Activated CD4-positive, alpha-beta memory T cell treated with anti-CD3 and anti-CD28 coated beads for 36 hours (primary cell): ENCODE data around the gene RFC3. TPM values are rescaled to one million over a fixed set of nuclear protein-coding genes. Genes with fewer than 3 reads are reported as not detected.

Experiments used
- CTCF ChIA-PET: fragments of 350-600 bp; sonication (Branson Sonifier 250); formaldehyde crosslinking; loops from one replicate; lab custom pipeline; 2021; ENCODE audit warnings: antibody characterized with exemption, inconsistent platforms; lab: Charles Lee
- POLR2A ChIA-PET: fragments of 350-600 bp; sonication (Branson Sonifier 250); formaldehyde crosslinking; loops from one replicate; lab custom pipeline; 2021; ENCODE audit warnings: antibody characterized with exemption; lab: Charles Lee
- DNase-seq: peaks from one replicate; pipeline ENCODE4 v3.0.0-alpha.2; 2020
- H3K27ac Mint-ChIP-seq: one replicate; pipeline ENCODE4 v1.8.0; 2021; ENCODE audit warnings: mixed read lengths
- H3K27me3 Mint-ChIP-seq: one replicate; pipeline ENCODE4 v1.8.0; 2021; ENCODE audit warnings: mixed read lengths
- H3K36me3 Mint-ChIP-seq: one replicate; pipeline ENCODE4 v1.8.0; 2021; ENCODE audit warnings: mixed read lengths
- H3K4me1 Mint-ChIP-seq: one replicate; pipeline ENCODE4 v1.8.0; 2021; ENCODE audit warnings: low read depth, mixed read lengths
- H3K4me3 Mint-ChIP-seq: one replicate; pipeline ENCODE4 v1.8.0; 2021; ENCODE audit warnings: mild to moderate bottlenecking, mixed read lengths
- H3K9me3 Mint-ChIP-seq: one replicate; pipeline ENCODE4 v1.8.0; 2021; ENCODE audit warnings: mixed read lengths
- intact Hi-C: fragments of 100-400 bp; cut with micrococcal nuclease; formaldehyde crosslinking; loops from one replicate; pipeline ENCODE4 v1.15.1; 2023
- total RNA-seq, 2 experiments: library from RNA; stranded (reverse); gene quantifications; one replicate each; pipeline ENCODE4 v1.2.3, GENCODE V29; 2021

Gene RFC3
- total RNA-seq, 2 experiments from 2014 or later = 52.4 to 53.9 TPM

DNA sequence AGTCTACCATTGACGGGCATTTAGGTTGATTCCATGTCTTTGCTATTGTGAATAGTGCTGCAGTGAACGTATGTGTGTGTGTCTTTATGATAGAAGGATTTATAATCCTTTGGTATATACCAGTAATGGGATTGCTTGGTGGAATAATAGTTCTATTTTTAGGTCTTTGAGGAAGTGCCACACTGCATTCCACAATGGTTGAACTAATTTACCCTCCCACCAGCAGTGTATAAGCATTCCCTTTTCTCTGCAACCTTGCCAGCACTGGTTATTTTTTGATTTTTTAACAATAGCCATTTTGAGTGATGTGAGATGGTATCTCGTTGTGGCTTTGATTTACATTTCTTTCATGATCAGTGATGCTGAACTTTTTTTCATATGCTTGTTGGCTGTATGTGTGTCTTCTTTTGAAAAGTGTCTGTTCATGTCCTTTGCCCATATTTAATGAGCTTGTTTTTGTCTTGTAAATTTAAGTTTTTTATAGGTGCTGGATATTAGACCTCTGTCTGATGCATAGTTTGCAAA, 37.5 kb downstream of the RFC3 start:
- CTCF ChIA-PET = no interaction called here

DNA sequence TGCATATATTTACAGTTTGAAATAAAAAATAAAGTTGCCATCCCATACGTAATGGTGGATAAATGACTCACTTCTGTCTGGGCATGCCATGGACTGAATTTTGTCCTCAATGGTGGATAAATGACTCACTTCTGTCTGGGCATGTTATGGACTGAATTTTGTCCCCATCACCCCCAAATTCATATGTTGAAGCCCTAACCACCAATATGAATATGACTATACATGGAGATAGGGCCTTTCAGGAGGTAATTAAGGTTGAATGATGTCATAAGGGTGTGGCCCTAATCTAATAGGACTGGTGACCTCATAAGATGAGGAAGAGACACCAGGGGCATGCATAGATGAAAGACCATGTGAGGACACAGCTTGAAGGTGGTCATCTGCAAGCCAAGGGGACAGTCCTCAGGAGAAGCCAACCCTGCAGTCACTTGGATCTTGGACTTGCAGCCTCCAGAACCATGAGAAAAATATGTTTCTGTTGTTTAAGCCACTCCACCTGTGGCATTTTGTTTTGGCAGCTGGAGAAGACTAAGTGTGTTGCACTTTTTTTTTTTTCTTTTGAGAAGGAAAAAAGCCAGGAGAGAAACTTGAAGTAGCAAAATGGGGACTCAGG, 41.8 kb downstream of the RFC3 start:
- H3K27ac Mint-ChIP-seq = no peak overlapping the region
- H3K36me3 Mint-ChIP-seq = peaks cover 13% of the 10 kb centered on the region
- intact Hi-C loops = no loop called here
- H3K4me3 Mint-ChIP-seq = no peak overlapping the region
- no peaks in the 10 kb centered on the region for H3K9me3 Mint-ChIP-seq
- DNase-seq = no peak
- CTCF ChIA-PET = no interaction called here
- no peaks in the 10 kb centered on the region for H3K4me1 Mint-ChIP-seq
- POLR2A ChIA-PET = no interaction called here
- no peaks in the 10 kb centered on the region for H3K27me3 Mint-ChIP-seq

More for the DNA sequence above, 37.5 kb downstream of the RFC3 start:
- intact Hi-C loops = no loop called here
- POLR2A ChIA-PET = no interaction called here
- peaks cover 17% of the 10 kb centered on the region for H3K36me3 Mint-ChIP-seq
- no peak overlapping the region for H3K27ac Mint-ChIP-seq
- H3K9me3 Mint-ChIP-seq = no peaks in the 10 kb centered on the region
- no peaks in the 10 kb centered on the region for H3K4me1 Mint-ChIP-seq
- H3K27me3 Mint-ChIP-seq = no peaks in the 10 kb centered on the region
- DNase-seq = no peak
- no peak overlapping the region for H3K4me3 Mint-ChIP-seq

DNA sequence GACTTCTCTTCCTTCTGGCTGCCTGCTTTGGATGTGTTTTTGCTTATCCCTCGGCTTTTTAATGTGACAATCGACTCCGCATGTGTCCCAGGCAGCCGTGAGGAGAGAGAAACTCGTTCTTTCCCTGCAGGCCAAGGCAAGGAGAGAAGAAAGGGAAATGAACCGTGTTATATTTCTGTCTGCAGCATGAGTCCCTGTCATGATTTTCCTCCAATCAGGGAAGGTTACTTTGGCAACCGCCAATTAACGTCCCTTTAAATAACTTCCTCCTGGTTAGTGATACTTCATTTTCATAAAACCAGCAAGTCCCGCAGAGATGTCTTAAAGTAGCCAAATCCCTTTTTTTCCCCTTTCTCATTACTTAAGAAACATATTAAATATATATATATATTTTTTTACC, 42.6 kb downstream of the RFC3 start:
- Mint-ChIP-seq H3K9me3 (no peaks in the 10 kb centered on the region), H3K27me3 (no peaks in the 10 kb centered on the region), H3K4me1 (no peaks in the 10 kb centered on the region), H3K27ac (no peak overlapping the region), H3K4me3 (no peak overlapping the region), H3K36me3 (peaks cover 10% of the 10 kb centered on the region)
- ChIA-PET POLR2A (no interaction called here), CTCF (no interaction called here)
- intact Hi-C loops = no loop called here
- DNase-seq = no peak

DNA sequence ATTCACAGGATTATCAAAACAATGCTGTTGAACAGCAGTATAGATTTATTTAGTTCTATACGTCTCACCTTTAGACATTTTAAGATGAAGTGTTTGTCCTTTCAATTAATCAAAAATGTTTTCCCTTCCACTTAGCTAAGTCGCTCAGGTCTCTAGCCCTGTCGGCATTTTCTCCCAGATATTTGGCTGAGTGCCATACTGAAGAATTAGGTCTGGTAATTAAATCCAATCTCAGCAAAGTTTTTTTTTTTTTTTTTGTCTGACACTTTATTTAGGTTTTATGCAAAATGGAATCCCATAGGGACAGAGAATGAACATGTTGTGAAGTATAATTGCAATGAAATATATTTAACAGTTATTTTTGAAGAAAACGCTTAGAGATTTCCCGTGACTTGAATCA, 44.1 kb downstream of the RFC3 start:
- Mint-ChIP-seq H3K4me3 (no peak overlapping the region), H3K4me1 (no peaks in the 10 kb centered on the region), H3K36me3 (peaks cover 2% of the 10 kb centered on the region), H3K27me3 (no peaks in the 10 kb centered on the region), H3K9me3 (no peaks in the 10 kb centered on the region), H3K27ac (no peak overlapping the region)
- intact Hi-C loops = no loop called here
- POLR2A ChIA-PET = no interaction called here
- CTCF ChIA-PET = no interaction called here
- DNase-seq = no peak

DNA sequence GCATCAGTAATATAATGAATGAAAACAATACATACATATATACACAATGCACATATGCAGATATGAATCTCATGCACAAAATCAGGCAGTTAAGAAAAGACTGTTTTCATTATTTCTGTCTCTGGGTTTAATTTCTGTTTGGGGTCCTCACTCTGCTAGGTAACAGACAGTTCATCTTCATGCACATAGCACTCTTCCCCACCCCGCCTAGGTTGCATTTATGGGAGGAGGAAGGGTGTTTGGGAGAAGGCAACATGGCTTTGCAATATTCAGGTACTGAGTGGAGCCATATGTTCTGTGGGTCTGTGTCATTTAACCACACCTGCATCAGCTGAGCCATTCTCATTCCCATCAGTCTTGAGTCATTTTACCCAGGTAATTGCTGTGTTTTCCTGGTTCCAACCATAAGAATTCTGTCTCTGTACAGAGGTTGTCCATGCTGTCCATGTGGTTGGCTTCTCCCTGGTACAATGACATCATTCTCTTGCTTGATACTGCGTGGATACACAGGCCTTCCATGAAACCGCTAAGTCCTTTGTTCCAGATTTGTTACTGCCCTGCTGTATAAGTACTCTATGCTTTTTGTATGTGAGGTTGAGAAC, 45.3 kb downstream of the RFC3 start:
- no peak overlapping the region for H3K27ac Mint-ChIP-seq
- no peaks in the 10 kb centered on the region for H3K9me3 Mint-ChIP-seq
- H3K27me3 Mint-ChIP-seq = no peaks in the 10 kb centered on the region
- peaks cover 9% of the 10 kb centered on the region for H3K36me3 Mint-ChIP-seq
- H3K4me1 Mint-ChIP-seq = no peaks in the 10 kb centered on the region
- DNase-seq = no peak
- ChIA-PET CTCF (no interaction called here), POLR2A (no interaction called here)
- intact Hi-C loops = no loop called here
- H3K4me3 Mint-ChIP-seq = no peak overlapping the region

DNA sequence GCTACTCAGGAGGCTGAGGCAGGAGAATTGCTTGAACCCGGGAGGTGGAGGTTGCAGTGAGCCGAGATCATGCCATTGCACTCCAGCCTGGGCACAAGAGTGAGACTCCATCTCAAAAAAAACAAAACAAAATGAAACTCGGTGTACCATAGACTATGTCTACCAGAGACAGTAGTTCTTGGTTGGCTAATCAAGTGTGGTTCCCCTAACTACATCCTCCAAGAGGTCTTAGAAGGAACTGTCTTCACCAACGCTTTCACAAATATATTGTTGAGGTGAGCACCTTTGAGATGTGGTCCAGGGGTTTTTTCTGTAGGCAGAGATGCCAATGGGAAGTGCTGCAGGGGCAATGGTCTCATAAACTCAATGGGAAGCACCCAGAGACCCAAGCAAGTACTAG, 48.0 kb downstream of the RFC3 start:
- Mint-ChIP-seq H3K36me3 (peaks cover 9% of the 10 kb centered on the region), H3K27ac (no peak overlapping the region), H3K27me3 (no peaks in the 10 kb centered on the region), H3K9me3 (no peaks in the 10 kb centered on the region), H3K4me3 (no peak overlapping the region), H3K4me1 (no peaks in the 10 kb centered on the region)
- intact Hi-C loops = no loop called here
- ChIA-PET CTCF (no interaction called here), POLR2A (no interaction called here)
- DNase-seq = no peak

DNA sequence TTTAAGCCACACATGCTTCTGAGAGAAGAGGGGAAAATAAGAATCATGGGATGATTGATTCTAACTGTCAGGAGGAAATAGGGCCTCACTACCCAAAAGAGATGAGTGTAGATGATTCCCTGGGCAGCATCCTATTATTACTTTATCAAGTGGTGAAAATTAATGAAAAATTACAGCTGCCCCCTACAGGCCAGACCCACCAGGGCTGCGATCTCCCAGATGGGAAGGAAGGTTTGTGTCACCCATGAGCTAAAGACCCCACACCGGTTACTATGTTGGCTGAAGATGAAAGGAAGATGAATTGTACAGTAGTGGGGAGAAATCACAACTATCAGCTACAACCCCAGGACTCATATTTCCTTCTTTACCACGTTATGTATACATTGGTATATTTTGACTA, 49.5 kb downstream of the RFC3 start:
- POLR2A ChIA-PET = no interaction called here

DNA sequence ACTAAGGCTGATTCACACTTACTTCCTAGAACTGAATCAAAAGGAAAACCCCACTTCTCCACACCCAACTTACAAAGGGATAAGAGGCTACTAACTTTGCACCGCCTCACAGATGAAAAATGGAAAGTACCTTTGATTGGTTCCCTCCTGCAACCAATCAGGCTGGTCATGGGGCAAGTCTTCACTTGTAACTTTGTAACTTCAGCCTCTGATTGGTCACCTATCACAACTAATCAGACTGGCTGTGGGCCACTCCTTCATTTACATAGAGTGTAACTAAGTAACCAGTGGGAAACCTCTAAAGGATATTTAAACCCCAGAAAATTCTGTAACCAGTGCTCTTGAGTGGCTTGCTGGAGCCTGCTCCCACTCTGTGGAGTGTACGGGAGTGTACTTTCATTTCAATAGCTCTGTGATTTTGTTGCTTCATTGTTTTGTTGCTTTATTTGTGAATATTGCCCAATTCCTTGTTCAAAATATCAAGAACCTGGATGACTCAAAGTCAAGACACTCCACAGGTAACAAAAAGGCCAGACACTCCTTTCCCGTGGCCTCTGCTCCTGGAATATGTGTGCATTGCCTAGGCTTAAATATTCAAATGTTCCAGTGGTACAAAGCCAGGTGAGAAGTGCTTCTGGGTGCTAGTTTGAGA, 50.5 kb downstream of the RFC3 start:
- Mint-ChIP-seq H3K4me3 (no peak overlapping the region), H3K9me3 (no peaks in the 10 kb centered on the region), H3K36me3 (peaks cover 9% of the 10 kb centered on the region), H3K27me3 (no peaks in the 10 kb centered on the region), H3K4me1 (no peaks in the 10 kb centered on the region), H3K27ac (no peak overlapping the region)
- intact Hi-C loops = no loop called here
- ChIA-PET CTCF (interaction anchor here (1.6 kb wide), 1 partner anchor 68 kb away, joined by 5 read pairs; no protein-coding TSS in a partner anchor), POLR2A (no interaction called here)
- no peak for DNase-seq

More for the DNA sequence above, 49.5 kb downstream of the RFC3 start:
- no peak overlapping the region for H3K4me3 Mint-ChIP-seq
- intact Hi-C loops = no loop called here
- no peak for DNase-seq
- H3K27me3 Mint-ChIP-seq = no peaks in the 10 kb centered on the region
- H3K4me1 Mint-ChIP-seq = no peaks in the 10 kb centered on the region
- peaks cover 9% of the 10 kb centered on the region for H3K36me3 Mint-ChIP-seq
- H3K27ac Mint-ChIP-seq = no peak overlapping the region
- no peaks in the 10 kb centered on the region for H3K9me3 Mint-ChIP-seq
- CTCF ChIA-PET = interaction anchor here (1.6 kb wide), 1 partner anchor 67 kb away, joined by 5 read pairs; no protein-coding TSS in a partner anchor

DNA sequence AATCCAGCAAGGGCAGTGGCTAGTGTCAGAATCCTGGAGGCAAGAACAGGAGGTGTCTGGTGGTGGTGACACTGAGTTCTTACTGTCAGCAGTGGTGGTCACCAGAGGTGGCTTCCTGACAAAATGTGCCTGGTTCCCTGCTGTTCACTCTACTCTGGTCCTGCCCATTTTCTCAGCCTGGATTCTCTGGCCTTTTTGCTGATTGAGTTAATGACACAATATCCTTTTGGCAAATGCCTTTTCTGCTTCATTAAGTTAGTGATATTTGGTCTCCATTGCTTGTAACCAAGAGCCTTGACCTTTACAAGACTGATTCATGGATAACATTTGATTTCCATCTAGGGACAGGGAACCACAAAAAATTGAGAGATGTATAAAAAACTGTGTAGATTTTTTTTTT, 51.1 kb downstream of the RFC3 start:
- POLR2A ChIA-PET = no interaction called here
- no peak overlapping the region for H3K27ac Mint-ChIP-seq

DNA sequence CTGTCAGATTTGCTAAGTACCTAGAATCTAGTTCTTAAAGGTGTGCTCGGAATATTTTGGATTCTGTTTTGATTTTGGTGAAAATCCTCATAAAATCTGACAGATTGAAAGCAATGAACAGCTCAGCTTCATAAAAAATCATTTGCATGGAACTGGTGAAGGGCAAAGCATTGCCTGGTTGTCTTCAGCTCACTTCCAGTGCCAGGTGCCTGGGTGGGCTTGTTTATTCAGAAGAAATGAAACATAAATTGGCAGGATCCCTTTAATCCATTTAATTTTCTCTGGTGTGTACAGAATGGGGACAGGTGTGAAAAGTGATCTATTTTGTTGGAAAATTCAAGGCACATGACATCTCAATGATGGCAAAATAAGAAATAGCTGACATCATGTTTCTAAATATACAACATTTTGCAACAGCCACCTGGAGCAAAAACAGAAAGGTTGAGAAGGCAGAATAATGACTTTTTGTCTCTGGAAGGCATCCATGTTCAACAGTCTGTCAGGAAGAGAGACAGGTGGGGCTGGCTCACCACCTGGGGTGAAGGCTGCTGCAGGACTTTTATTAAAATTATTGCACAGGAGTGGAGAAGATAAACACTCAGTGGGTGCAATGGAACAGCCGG, 52.2 kb downstream of the RFC3 start:
- Mint-ChIP-seq H3K27ac (no peak overlapping the region), H3K4me3 (no peak overlapping the region)
- intact Hi-C loops = no loop called here

More for the DNA sequence above, 51.1 kb downstream of the RFC3 start:
- no peak overlapping the region for H3K4me3 Mint-ChIP-seq
- CTCF ChIA-PET = no interaction called here
- H3K27me3 Mint-ChIP-seq = no peaks in the 10 kb centered on the region
- no peaks in the 10 kb centered on the region for H3K9me3 Mint-ChIP-seq
- peaks cover 7% of the 10 kb centered on the region for H3K36me3 Mint-ChIP-seq
- DNase-seq = no peak
- no peaks in the 10 kb centered on the region for H3K4me1 Mint-ChIP-seq
- intact Hi-C loops = no loop called here

DNA sequence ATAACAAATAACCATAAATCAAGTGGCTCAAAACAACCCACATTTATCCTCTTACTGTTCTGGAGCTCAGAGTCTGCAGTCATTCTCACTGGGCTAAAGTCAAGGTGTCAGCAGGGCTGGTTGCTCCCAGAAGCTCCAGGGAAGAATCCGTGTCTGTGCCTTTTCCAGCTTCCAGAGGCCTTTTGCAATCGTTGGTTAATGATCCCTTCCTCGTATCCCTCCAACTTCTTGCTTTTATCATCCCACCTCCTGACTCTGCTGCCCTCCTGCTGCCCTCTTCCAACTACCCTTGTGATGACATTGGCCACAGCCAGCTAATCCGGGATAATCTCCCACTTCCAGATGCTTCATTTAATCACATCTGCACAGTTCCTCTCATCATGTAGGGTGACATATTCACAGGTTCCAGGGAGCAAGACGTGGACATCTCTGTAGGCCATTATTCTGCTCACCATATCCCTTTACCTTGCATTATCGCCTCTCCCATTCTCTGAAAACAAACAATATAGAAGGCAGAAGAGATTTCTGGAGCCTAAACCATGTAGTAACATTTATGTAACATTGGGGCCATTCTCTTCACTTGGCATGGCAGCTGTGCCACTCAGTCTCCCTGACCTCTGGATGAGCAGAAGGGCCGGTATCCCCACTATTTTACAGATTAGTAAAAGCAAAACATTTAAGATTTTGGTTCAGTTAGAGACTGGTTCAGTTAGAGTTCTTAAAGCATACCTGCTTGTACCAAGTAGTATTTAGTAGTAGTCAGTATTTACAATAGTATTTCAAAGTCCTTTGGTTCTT, 53.5 kb downstream of the RFC3 start:
- H3K4me3 Mint-ChIP-seq = no peak overlapping the region
- ChIA-PET POLR2A (no interaction called here), CTCF (interaction anchor here (0.6 kb wide), 1 partner anchor 289 kb away, joined by 3 read pairs; no protein-coding TSS in a partner anchor)
- peaks cover 7% of the 10 kb centered on the region for H3K36me3 Mint-ChIP-seq
- no peak overlapping the region for H3K27ac Mint-ChIP-seq
- H3K9me3 Mint-ChIP-seq = no peaks in the 10 kb centered on the region
- H3K27me3 Mint-ChIP-seq = no peaks in the 10 kb centered on the region
- H3K4me1 Mint-ChIP-seq = no peaks in the 10 kb centered on the region
- DNase-seq = no peak
- intact Hi-C loops = no loop called here

More for the DNA sequence above, 52.2 kb downstream of the RFC3 start:
- ChIA-PET POLR2A (no interaction called here), CTCF (no interaction called here)
- H3K27me3 Mint-ChIP-seq = no peaks in the 10 kb centered on the region
- peaks cover 7% of the 10 kb centered on the region for H3K36me3 Mint-ChIP-seq
- DNase-seq = no peak
- no peaks in the 10 kb centered on the region for H3K4me1 Mint-ChIP-seq
- no peaks in the 10 kb centered on the region for H3K9me3 Mint-ChIP-seq

DNA sequence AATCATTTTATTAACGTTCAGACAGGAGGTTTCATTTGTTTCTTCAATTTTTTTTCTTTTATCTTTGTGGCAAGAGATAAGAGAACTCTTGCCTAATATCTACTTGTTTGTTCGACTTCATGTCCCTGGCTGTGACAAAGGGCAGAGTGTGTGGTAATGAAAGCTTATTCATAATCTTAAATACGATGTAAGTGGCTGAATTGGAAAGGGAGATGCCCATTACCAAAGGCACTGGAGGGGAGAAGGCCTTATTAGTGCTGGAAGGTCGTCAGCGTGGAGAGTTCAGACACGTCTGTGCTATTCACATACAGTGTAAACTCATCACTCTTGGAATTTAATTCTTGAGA, 54.0 kb downstream of the RFC3 start:
- H3K27ac Mint-ChIP-seq = no peak overlapping the region
- H3K27me3 Mint-ChIP-seq = no peaks in the 10 kb centered on the region
- CTCF ChIA-PET = no interaction called here
- POLR2A ChIA-PET = no interaction called here
- H3K4me1 Mint-ChIP-seq = no peaks in the 10 kb centered on the region
- no peak for DNase-seq
- no peaks in the 10 kb centered on the region for H3K9me3 Mint-ChIP-seq
- no peak overlapping the region for H3K4me3 Mint-ChIP-seq
- peaks cover 7% of the 10 kb centered on the region for H3K36me3 Mint-ChIP-seq
- intact Hi-C loops = no loop called here
